ENCODE measurements around the gene ZNF836.
"Not testable (repeated sequence)": the region's sequence is repeated elsewhere in the genome, so short reads cannot be mapped to it uniquely, and the experiment has no call there.

Gene ZNF836

DNA sequence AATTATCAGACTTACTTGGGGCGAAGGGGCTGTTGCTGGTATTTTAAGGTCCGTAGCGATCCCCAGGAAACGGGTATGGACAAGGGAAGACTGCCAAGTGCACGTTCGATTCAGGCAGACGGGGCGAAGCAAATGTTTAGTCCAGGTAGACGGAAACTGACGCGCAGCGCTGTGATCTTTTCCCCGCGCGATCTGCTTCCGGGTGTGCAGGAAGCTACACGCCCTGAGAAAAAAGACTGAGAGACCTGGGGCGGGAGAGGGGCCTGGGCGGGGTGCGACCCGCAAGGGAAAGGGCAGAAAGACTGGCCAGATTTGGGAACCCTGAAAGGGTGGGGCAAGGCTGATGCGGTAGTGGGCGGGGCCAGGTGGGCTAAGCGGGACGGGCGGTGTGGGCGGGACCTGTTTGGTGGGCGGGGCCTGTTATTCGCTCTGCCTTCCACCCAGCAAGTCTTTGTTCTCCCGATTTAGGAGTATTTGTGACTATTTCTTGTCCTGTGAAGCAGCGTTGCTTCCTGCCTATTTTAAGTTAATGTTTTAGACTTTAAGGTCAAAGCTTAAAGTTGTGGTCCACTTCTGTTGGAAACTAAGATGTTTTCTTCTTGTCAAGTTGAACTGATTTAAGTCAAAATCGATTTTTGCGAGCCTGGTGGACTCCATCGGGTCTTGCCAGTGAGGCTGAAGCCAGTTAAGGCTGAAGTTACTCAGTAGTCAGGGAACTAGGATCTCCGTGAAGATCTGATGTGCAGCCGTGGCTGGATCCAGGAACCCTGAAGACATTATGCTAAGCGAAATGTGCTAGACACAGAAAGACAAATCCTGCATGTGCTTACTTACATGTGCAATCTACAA is at the start of gene ZNF836:
Gene ZNF836, minus strand, starts transcription at position 301 of the 849 bp plus-strand sequence. CDS start 3,549 bp downstream, outside the sequence.
- peak; percentile 81 for DNase-seq

DNA sequence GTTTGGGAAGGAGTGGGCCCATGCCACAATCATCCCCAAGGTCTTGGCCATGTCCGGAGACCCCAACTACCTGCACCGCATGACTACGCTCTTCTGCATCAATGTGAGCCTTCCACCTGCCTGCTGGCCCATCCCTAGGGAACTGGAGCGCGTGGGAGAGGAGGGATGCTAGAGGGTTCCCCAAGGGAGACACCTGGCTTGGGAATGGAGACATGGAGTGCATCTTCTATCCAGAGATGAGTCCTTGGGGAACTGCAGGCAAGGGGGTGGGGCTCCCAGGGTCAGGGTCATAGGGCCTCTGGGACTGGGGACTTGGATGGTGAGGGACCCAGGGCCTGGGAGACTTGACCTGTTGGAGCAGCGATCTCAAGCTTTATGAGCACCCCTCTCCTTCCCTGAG is 49.6 kb upstream of the ZNF836 start:
- DNase-seq, result no peak

DNA sequence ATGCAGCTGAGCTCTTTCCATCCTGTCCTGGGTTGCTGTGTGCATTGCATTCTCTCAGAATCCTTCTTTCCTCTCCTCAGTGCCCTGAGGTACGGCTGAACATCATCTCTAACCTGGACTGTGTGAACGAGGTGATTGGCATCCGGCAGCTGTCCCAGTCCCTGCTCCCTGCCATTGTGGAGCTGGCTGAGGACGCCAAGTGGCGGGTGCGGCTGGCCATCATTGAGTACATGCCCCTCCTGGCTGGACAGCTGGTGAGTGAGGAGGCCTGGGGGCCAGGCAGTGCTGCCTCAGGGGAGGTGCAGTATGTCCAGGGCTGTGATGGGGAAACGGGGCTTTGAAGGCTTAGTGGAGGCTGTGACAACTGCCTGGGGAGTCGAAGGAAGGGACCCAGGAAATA is 48.2 kb upstream of the ZNF836 start:
- no peak for DNase-seq

DNA sequence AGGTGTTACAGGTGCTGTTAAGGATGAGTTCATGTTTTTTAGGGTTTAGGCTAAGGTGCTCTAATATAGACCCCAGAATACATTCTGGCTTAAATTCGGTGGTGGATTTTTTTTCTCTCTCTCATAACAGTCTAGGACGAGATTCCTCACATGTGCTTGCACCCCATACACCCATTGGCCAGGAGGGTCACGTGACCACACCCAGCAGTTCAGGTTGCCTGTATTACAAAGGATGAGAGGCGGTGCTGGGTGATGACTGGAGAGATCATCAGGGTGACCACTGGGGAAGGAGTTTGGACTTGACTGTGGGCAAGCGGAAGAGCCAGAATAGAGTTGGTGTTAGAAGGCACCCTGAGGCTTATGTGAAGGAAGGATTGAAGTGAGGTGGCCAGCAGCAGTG is 46.2 kb upstream of the ZNF836 start:
- DNase-seq, result no peak

DNA sequence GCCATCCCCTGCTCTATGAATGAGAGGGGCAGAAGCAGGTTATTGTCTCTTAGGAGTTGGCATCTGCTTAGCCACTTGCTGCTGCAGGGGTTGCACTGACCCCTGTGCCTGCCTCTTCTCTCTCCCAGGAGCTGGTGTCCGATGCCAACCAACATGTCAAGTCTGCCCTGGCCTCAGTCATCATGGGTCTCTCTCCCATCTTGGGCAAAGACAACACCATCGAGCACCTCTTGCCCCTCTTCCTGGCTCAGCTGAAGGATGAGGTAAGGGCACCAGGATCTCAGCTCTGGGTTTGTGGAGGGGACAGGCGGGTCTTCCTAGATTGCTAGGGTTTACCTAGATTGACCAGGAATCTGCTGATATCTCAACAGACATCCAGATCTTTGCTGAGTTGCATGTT is 45.0 kb upstream of the ZNF836 start:
- no peak for DNase-seq

DNA sequence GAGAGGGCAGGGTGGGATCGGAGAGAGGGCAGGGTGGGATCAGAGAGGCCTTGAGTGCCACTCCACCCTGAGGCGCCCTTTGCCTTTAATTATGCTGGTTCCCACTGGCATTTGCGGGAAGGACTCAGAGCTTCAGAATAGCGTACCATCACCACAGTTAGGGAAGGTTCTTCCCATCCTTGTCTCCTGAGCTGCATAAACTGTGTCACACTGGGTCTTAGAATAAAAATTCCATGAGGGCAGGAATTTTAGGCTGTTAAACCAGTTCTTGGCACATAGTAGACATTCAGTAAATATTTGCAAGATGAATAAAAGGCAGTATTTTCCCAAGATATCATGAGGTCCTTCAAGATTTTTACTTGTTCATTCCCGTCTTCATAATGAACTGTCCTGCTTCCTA is 42.8 kb upstream of the ZNF836 start:
- DNase-seq, result no peak

DNA sequence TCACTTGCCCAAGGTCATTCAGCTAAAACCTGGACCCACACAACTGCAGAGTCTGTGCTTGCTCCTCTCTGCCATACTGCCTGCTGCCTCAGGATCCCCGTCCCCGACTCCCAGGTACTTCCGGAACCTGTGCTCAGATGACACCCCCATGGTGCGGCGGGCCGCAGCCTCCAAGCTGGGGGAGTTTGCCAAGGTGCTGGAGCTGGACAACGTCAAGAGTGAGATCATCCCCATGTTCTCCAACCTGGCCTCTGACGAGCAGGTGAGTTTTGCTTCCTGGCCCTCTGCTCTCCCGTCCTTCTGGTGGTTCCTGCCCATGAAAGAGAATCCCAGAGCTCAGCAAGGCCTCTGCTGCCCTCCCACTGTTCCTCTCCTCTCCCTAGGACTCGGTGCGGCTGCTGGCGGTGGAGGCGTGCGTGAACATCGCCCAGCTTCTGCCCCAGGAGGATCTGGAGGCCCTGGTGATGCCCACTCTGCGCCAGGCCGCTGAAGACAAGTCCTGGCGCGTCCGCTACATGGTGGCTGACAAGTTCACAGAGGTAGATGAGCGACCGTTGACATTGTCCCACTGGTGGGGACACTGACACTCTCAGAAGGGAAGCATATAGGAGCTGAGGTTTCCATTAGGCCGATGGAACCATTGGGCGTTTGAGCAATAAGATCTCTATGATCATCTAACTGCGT is 41.3 kb upstream of the ZNF836 start:
- no peak for DNase-seq

DNA sequence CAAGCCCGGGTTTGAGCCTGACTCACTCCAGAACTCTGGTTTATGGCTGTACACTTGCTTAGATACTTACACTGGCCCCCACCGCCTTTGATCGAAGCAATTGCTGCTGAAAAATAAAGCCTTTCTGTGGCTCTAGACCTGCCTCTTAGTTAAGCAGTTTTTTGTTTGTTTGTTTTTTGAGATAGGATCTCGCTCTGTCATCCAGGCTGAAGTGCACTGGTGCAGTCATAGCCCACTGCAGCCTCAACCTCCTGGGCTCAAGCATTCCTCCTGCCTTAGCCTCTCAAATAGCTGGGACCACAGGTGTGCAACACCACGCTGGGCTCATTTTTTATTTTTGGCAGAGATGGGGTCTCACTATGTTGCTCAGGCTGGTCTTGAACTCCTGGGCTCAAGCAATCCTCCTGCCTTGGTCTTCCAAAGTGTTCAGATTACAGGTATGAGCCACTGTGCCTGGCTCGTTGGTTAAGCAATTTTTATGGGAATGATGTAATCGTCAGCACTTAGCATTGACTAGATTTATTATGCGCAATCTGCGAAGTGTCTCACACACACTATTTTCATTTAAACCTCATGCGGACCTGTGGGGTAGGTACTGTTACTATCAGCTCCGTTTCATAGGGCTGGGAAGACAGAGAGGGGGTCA is 40.6 kb upstream of the ZNF836 start:
- no peak for DNase-seq

DNA sequence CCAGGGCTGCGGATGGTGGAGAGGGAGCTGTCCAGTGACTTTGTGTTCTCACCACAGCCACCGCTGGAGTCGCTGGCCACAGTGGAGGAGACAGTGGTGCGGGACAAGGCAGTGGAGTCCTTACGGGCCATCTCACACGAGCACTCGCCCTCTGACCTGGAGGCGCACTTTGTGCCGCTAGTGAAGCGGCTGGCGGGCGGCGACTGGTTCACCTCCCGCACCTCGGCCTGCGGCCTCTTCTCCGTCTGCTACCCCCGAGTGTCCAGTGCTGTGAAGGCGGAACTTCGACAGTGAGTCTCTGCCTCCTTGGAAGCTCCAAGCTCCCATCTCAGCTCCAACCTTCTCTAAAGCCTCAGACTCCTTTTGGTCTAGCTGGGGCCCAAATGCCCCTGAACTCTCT is 39.8 kb upstream of the ZNF836 start:
- no peak for DNase-seq

DNA sequence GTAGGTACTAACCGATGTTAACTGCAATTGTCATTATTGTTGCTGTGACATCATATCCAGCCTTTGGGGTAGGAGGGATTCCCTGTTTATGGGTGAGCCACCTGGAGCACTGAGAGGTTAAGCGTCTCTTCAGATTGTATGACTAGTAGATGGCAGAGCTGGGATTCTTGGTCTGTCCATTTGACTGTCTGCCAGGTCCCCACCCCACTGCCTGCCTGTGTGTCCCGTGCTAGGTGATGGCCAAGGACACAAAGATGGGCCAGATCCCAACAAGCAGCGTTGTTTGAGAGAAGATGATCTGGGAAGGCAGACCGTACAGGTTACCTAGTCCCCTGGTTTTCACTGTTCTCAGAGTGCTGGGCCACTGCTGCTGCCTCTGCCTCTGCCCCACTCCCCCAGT is 35.1 kb upstream of the ZNF836 start:
- no peak for DNase-seq

DNA sequence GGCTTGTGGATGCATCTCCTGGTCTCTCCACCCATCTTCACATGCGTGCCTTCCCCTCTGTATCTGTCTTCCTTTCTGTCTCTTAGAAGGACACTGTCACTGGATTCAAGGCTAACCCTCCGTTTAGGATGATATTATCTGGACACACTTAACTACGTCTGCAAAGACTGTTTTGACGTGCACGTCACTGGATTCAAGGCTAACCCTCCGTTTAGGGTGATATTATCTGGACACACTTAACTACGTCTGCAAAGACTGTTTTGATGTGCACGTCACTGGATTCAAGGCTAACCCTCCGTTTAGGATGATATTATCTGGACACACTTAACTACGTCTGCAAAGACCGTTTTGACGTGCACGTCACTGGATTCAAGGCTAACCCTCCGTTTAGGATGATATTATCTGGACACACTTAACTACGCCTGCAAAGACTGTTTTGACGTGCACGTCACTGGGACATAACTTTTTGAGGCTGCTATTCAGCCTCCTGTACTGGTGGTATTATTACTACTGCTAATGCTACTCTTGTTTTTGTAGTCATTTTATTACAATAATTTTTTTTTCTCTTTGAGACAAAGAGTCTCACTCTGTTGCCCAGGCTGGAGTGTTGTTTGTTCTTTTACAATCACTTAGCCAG is 29.5 kb upstream of the ZNF836 start:
- not testable (repeated sequence) for DNase-seq

DNA sequence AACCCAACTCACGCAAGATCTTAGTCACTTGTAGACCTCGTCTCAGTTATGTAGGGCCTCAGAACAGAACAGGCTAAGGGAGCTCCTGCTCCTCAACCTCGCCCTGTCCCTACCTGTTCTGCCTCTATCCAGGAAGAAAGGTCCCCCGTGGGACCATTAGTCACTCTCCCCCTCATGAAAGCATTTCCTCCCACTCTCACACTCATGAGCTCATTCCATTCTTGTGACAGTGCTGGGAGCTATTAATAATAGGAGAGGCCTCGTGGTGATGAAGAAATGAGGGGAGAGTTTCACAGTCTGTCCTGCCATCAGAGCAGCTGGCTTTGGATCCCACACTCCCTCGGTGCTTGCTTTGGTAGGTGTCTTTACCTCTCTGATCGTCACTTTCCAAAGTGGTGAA is 28.6 kb upstream of the ZNF836 start:
- DNase-seq, result no peak

DNA sequence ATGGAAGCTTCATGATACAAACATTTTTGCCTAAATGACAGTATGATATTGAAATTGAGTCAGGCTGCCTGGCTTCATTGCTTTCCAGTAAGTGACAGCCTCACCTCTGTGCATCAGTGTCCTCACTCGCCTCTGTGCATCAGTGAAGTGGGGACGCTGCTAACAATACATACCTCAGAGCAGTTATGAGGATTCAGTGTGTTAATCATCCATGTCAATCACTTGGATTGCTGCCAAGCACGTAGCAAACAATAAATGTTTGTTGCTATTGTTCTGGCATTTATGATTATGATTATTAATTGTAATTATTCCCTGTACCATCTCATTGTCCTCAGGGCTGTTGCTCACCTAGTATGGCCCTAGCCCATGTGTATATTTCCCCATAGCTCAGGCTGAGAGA is 27.3 kb upstream of the ZNF836 start:
- DNase-seq, result no peak

DNA sequence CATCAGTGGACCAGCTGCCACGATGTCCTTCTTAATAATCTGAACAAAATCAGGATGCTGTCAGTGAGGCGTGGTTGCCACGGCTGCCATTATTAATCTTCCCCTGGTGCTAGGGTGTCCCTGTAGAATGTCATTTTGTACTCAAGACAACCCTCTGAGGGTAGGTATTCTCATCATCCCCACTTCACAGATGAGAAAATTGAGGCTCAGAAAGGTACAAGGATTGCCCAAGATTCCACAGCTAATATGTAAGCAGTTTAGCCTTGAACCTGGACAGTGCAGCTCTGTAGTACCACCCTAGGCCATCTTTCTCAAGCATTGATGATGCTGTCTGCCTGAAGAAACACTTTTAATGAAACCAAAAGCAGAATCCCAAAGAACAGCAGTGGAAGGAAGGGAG is 26.5 kb upstream of the ZNF836 start:
- no peak for DNase-seq

DNA sequence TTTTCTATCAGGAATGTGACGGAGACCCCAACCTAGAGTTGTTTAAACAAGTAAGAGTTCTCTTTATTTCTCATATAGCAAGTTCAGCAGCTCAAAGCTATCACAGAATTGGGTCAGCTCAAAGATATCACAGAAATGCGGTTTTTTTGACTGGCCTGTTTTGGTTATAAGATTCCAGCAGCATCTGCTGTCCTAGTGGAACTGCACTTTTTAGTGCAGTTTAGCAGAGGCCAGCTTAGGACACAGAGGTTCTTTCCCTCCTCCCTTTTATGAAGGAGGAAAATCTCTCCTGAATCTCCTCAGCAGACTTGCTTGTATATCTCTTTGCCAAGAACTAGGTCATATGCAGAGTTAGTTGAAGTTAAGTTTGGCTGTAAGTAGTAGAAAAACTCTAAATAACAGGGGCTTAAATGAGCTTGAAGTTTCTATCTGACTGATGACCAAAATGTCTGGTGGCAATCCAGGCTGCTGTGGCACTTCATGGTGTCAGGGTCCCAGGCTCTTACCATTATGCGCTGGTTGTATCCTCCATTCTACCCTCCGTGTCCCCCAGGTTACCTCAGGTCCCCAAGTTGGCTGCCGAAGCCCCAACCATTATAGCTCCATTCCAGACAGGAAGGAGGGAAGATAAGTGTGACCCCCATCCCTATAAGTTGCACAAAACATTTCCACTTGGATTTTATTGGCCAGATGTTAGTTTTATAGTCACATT is 25.0 kb upstream of the ZNF836 start:
- DNase-seq, result no peak

DNA sequence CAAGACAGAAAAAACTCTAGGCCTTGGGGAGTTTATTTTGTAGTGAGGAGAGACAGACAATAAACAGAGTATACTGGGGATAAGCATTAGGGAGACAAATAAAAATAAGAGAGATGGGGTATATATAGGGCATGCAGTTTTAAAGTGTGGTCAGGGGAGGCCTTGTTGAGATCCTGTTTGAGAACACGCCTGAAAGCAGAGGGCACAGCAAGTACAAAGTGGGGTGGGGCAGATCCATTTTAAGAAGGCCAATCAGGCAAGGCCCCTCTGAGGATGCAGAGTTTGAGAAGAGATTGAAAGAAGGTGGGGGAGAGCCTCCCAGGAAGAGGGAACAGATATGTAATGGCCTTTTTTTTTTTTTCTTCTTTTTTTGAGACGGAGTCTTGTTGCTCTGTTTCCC is 20.5 kb upstream of the ZNF836 start:
- no peak for DNase-seq

DNA sequence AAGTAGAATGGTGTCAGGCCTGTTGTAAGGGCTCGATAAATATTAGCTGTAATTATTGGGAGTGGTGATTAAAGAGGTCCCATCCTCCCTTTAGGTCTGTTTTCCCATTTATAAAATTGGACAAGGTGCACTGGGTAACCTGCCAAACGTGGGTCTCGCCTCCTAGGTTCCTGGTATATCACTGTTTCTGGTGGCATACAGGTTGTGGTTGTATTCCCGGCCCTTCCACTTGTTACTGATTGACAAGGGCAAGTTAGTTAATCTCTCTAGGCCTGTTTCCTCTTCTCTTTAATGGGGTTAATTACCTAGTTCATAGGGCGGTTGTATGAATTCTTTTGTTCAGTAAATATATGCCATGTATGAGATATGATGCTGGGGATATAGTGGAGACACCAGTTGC is 20.0 kb upstream of the ZNF836 start:
- DNase-seq, result no peak

DNA sequence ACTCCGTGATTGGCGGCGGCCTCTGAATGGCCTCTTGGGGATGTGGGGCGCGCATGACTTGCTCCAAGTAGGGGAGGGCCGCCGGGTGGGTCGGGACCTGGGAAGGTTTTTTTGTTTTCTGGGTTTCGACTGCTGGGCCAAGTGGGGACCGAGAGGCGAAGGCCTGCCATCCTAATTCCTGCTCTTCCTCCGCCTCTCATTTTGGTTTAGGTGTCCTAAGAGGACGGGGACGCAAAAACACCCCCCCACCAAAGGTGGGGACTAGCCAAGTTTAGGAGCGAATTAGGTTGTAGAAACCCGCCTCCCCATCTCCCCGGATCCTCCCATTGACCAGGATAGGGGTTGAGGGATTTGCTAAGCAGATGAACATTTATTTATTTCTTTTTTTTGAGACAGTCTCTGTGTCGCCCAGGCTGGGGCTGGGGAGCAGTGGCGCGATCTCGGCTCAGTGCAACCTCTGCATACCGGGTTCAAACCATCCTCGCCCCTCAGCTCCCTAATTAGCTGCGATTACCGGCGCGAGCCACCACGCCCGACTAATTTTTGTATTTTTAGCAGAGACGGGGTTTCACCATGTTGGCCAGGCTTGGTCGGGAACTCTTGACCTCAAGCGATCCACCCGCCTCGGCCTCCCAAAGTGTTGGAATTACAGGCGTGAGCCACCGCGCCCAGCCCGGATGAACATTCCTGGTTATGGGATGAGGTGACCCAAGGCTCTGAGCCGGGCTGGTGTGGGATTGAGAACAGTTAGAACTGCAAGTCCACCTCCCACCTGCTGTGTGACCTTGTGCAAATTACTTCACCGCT is 19.3 kb upstream of the ZNF836 start:
- no peak for DNase-seq

DNA sequence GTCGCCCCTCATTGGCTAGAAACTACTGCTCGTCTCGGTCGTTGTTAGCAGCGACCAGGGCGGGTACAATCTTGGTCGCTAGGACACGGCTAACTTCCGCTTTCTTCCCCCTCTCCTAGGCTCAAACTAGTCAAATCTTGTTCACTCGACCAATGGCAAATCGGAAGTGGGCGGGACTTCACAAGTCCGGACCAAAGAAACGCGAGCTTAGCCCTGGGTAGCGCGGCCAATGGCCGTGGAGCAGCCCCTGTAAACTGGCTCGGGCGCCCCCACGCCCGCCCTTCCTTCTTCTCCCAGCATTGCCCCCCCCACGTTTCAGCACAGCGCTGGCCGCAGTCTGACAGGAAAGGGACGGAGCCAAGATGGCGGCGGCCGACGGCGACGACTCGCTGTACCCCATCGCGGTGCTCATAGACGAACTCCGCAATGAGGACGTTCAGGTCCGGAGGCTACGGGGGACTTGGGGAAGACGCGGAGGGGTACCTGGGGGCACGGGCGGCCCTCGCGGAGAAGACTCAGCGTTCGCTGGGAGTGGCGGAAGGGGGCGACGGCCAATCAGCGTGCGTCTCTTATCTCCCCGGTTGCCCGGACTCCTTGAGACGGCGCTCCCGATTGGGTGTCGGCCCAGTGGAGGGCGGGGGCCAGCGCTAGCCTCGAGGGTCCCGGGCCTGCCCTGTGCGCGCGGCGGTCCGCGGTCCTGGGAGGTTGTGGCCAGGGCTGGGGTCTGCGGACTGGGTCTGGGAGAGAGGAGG is 18.5 kb upstream of the ZNF836 start, which contains the start of gene PPP2R1A:
Gene PPP2R1A, plus strand, starts transcription at position 318 of the 752 bp plus-strand sequence. Its CDS starts 45 bp downstream, at position 363.
- peak; percentile 100 for DNase-seq

DNA sequence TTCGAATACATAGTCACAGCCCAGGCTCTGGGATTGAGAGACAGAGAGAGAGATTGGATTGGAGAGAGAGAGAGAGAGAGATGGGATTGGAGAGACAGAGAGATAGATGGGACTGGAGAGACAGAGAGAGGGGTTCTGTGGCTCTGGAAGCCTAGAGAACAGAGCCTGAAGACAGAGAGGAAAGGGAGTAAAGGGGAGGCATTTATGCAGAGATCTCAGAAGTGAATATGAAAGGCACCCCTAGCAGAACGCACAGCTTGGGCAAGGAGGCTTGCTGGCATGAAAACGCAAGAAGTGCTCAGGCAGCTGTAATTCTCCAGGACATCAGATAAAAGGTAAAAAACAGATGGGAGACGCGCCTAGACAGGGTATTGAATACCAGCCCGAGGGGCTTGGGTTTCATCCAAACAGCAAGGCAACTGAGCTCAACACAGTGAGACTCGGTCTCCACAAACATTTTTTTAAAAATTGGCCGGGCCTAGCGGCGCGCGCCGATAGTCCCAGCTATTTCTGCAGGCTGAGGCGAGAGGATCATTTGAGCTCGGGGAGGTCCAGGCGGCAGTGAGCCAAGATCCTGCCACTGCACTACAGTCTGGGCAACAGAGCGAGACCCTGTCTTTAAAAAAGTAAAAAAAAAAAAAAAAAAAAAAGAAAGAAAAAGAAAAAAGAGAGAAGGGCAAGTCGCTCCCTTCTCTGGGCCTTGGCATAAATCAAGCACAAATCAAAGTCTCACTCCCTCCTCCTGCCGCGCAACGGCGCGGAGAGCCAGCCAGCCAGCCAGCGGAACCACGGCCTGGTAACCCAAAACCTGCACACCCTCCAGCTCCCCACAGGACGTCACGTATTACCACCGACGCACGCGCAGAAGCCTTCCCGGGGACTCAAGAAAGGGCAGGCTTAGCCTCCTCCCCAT is 17.7 kb upstream of the ZNF836 start:
- DNase-seq, result peak; percentile 75

All from DMS53 (cell line).